PFSK-1 (cell line): ENCODE data around the gene ZNF783.

Experiments used
- POLR2AphosphoS5 ChIP-seq: IDR thresholded peaks from 2 replicates; pipeline ENCODE4 v1.6.1; 2012; ENCODE audit warnings: low read depth, mild to moderate bottlenecking, control low read depth, low read length, moderate library complexity
- SIN3A ChIP-seq: IDR thresholded peaks from 2 replicates; pipeline ENCODE4 v1.6.1; 2012; ENCODE audit warnings: mild to moderate bottlenecking, low read length, moderate library complexity, borderline replicate concordance; ENCODE audit not compliant: insufficient read depth
- TAF1 ChIP-seq: IDR thresholded peaks from 2 replicates; pipeline ENCODE4 v1.6.1; 2012; ENCODE audit warnings: low read length, control low read depth, borderline replicate concordance; ENCODE audit not compliant: insufficient read depth
- TF ChIP-seq, protein P1 (sequence below), 2 experiments: IDR thresholded peaks; 2 replicates each; pipeline versions ENCODE4 v1.6.1 to v1.8.0; 2011 to 2012; ENCODE audit warnings: low read depth in 2 of 2, low read length in 2 of 2, control low read depth in 1 of 2, inconsistent platforms in 1 of 2, mild to moderate bottlenecking in 1 of 2, moderate library complexity in 1 of 2; ENCODE audit not compliant: insufficient read depth in 1 of 2

GRCh38 chr7:149229526-149229925, 32.5 kb upstream of the ZNF783 start:
- TF ChIP-seq POLR2AphosphoS5 (no peak), TAF1 (no peak), SIN3A (no peak)
- TF ChIP-seq, protein P1, sequence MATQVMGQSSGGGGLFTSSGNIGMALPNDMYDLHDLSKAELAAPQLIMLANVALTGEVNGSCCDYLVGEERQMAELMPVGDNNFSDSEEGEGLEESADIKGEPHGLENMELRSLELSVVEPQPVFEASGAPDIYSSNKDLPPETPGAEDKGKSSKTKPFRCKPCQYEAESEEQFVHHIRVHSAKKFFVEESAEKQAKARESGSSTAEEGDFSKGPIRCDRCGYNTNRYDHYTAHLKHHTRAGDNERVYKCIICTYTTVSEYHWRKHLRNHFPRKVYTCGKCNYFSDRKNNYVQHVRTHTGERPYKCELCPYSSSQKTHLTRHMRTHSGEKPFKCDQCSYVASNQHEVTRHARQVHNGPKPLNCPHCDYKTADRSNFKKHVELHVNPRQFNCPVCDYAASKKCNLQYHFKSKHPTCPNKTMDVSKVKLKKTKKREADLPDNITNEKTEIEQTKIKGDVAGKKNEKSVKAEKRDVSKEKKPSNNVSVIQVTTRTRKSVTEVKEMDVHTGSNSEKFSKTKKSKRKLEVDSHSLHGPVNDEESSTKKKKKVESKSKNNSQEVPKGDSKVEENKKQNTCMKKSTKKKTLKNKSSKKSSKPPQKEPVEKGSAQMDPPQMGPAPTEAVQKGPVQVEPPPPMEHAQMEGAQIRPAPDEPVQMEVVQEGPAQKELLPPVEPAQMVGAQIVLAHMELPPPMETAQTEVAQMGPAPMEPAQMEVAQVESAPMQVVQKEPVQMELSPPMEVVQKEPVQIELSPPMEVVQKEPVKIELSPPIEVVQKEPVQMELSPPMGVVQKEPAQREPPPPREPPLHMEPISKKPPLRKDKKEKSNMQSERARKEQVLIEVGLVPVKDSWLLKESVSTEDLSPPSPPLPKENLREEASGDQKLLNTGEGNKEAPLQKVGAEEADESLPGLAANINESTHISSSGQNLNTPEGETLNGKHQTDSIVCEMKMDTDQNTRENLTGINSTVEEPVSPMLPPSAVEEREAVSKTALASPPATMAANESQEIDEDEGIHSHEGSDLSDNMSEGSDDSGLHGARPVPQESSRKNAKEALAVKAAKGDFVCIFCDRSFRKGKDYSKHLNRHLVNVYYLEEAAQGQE (IDR thresholded peaks at IDR 0.05; ENCODE audit: insufficient read depth in 1 of 2, low read depth in 2 of 2, low read length in 2 of 2): no peak
